NCI-H146 treated with DMSO at 0.1 percent for 48 hours (cell line): ENCODE measurements around the gene CNST.
"Not testable (repeated sequence)": the region's sequence is repeated elsewhere in the genome, so short reads cannot be mapped to it uniquely, and the experiment has no call there.

ENCODE experiments used
- DNase-seq: peaks from one replicate; lab custom pipeline; 2025; ENCODE audit not compliant: unreplicated experiment; lab: John Stamatoyannopoulos, UW

CNST gene

GRCh38 chr1:246618240-246618808 lies 52.1 kb downstream of the CNST start:
- no peak for DNase-seq

GRCh38 chr1:246622035-246622652 lies 55.9 kb downstream of the CNST start:
- DNase-seq: no peak

GRCh38 chr1:246624091-246624490 lies 57.8 kb downstream of the CNST start:
- no peak for DNase-seq

GRCh38 chr1:246629030-246629429 lies 62.8 kb downstream of the CNST start:
- DNase-seq: no peak

GRCh38 chr1:246629976-246630375 lies 63.7 kb downstream of the CNST start:
- no peak for DNase-seq

GRCh38 chr1:246631426-246631825 lies 65.2 kb downstream of the CNST start:
- no peak for DNase-seq

- no peak for DNase-seq
Observed at GRCh38 chr1:246632281-246633168, 66.3 kb downstream of the CNST start.

GRCh38 chr1:246634659-246635058 lies 68.4 kb downstream of the CNST start:
- not testable (repeated sequence) for DNase-seq

GRCh38 chr1:246638941-246639655 lies 72.8 kb downstream of the CNST start:
- DNase-seq: no peak

- DNase-seq: no peak
Observed at GRCh38 chr1:246639732-246640131, 73.5 kb downstream of the CNST start.

- DNase-seq: no peak
Observed at GRCh38 chr1:246640747-246641146, 74.5 kb downstream of the CNST start.

GRCh38 chr1:246641394-246641793 lies 75.1 kb downstream of the CNST start:
- no peak for DNase-seq

GRCh38 chr1:246642719-246643118 lies 76.5 kb downstream of the CNST start:
- no peak for DNase-seq

- DNase-seq: peak; percentile 65
Observed at GRCh38 chr1:246647113-246647512, 80.9 kb downstream of the CNST start.

- no peak for DNase-seq
Observed at GRCh38 chr1:246647513-246647912, 81.3 kb downstream of the CNST start.

- peak; percentile 42 for DNase-seq
Observed at GRCh38 chr1:246651012-246651695, 84.9 kb downstream of the CNST start.

- DNase-seq: no peak
Observed at GRCh38 chr1:246658567-246658966, 92.3 kb downstream of the CNST start.

- no peak for DNase-seq
Observed at GRCh38 chr1:246659594-246660140, 93.4 kb downstream of the CNST start.

- DNase-seq: peak; percentile 17
Observed at GRCh38 chr1:246661451-246661850, 95.2 kb downstream of the CNST start.

GRCh38 chr1:246667773-246668172 lies 101.5 kb downstream of the CNST start:
- DNase-seq: no peak

GRCh38 chr1:246669659-246670058 lies 103.4 kb downstream of the CNST start:
- DNase-seq: no peak
